ENCODE data around the gene ABHD6.

DNA sequence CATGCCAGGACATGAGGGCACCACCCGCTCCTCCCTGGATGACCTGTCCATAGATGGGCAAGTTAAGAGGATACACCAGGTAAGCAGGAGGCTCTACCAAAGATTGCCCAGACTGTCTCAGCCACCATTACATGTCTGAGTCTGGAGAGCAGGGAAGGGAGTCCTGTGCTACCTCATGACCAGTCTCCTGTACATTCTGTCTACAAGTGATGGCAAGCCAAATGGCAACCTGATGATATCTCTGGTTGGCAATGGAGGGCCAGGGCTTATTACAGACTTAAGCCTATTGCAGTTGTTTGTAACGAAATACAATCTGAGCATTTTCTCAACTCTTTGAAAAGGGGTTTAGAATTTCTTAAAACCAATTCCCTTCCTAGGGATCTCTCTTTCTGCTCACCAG, 31.8 kb downstream of the ABHD6 start:
- TF ChIP-seq, protein P1, sequence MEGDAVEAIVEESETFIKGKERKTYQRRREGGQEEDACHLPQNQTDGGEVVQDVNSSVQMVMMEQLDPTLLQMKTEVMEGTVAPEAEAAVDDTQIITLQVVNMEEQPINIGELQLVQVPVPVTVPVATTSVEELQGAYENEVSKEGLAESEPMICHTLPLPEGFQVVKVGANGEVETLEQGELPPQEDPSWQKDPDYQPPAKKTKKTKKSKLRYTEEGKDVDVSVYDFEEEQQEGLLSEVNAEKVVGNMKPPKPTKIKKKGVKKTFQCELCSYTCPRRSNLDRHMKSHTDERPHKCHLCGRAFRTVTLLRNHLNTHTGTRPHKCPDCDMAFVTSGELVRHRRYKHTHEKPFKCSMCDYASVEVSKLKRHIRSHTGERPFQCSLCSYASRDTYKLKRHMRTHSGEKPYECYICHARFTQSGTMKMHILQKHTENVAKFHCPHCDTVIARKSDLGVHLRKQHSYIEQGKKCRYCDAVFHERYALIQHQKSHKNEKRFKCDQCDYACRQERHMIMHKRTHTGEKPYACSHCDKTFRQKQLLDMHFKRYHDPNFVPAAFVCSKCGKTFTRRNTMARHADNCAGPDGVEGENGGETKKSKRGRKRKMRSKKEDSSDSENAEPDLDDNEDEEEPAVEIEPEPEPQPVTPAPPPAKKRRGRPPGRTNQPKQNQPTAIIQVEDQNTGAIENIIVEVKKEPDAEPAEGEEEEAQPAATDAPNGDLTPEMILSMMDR (IDR thresholded peaks at IDR 0.05; ENCODE audit: poor library complexity, severe bottlenecking) = no peak
- no peak for TF ChIP-seq EP300 (conservative IDR thresholded peaks at IDR 0.05; ENCODE audit: poor library complexity, severe bottlenecking)
- TF ChIP-seq POLR2AphosphoS5 (IDR thresholded peaks at IDR 0.05) = no peak
- TF ChIP-seq, protein P2, sequence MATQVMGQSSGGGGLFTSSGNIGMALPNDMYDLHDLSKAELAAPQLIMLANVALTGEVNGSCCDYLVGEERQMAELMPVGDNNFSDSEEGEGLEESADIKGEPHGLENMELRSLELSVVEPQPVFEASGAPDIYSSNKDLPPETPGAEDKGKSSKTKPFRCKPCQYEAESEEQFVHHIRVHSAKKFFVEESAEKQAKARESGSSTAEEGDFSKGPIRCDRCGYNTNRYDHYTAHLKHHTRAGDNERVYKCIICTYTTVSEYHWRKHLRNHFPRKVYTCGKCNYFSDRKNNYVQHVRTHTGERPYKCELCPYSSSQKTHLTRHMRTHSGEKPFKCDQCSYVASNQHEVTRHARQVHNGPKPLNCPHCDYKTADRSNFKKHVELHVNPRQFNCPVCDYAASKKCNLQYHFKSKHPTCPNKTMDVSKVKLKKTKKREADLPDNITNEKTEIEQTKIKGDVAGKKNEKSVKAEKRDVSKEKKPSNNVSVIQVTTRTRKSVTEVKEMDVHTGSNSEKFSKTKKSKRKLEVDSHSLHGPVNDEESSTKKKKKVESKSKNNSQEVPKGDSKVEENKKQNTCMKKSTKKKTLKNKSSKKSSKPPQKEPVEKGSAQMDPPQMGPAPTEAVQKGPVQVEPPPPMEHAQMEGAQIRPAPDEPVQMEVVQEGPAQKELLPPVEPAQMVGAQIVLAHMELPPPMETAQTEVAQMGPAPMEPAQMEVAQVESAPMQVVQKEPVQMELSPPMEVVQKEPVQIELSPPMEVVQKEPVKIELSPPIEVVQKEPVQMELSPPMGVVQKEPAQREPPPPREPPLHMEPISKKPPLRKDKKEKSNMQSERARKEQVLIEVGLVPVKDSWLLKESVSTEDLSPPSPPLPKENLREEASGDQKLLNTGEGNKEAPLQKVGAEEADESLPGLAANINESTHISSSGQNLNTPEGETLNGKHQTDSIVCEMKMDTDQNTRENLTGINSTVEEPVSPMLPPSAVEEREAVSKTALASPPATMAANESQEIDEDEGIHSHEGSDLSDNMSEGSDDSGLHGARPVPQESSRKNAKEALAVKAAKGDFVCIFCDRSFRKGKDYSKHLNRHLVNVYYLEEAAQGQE (IDR thresholded peaks at IDR 0.05; ENCODE audit: borderline replicate concordance) = no peak
- no peak for TF ChIP-seq RAD21 (conservative IDR thresholded peaks at IDR 0.05)

Data from neural cell (in vitro differentiated cells).